ENCODE data around the gene GBF1.
"Not testable (repeated sequence)": the region's sequence is repeated elsewhere in the genome, so short reads cannot be mapped to it uniquely, and the experiment has no call there.

The GBF1 gene

DNA sequence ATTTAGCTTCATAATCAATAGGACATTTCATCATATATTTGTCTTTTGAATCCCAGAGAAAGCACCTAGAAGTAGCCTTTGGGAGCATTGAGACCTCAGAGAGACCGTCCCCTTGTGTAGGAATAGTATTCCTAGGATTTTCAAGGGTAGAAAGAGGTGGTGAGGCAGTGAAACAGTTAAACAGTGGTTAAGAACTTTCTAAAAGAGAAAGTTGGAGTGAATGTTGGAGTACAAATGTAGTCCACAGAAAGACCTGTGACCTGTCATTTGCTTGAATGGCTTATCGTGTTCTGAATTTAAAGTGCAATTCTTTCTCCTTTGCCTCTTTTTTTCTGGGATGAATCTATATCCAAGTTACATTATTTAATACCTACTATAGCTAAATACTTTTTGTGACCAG lies 30.0 kb downstream of the GBF1 start:
- no peak for DNase-seq

DNA sequence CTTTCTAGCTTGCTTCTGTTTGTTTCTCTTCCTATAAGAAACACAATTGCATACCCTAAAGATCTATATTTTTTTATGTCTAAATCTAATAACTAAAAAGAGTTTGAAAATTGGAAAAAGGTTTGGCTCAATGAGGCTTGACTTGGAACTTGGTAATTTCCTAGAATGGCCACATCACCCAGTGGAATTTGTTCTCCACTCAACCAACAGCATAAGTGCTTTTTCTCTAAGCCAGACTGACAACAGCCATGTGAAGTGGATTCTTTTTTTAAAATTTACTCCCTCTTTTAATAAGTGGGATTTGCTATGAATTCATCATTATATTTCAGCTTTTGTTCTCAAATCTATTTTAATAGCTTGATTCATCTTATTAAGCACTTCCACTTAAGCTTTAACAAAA lies 33.8 kb downstream of the GBF1 start:
- no peak for DNase-seq

DNA sequence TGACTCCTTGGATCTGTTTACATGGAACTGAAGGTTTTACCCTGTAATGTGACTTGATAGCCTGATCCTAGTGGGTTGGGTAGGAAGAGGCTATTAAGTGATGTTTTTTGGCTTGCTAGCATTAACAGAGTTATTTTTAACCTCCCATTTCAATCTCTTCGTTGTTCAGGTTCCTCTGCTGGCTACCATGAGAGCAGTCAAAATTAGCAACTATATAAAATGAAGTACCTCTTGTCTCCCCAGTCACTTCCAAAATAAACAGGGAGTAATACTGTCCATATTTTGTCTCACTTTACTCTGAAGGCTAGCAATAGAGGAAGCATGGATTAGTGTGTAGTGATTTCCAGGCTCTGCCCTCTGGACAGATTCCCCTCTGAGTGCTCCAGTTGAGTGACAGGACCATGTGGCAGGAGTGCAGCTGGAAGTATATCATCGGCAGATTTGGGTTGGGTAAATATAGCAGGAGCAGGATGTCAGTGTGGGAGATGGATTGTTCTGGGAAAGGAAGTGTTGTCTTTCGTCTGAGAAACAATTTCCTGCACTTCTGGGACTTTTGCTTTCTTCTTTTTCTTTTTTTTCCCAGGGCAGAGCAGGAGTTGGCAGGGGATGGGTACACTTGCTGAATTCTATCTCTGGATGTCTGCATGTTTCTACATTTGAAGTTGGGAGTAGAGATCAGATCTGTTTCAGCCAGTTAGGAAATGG lies 35.2 kb downstream of the GBF1 start:
- DNase-seq = no peak

DNA sequence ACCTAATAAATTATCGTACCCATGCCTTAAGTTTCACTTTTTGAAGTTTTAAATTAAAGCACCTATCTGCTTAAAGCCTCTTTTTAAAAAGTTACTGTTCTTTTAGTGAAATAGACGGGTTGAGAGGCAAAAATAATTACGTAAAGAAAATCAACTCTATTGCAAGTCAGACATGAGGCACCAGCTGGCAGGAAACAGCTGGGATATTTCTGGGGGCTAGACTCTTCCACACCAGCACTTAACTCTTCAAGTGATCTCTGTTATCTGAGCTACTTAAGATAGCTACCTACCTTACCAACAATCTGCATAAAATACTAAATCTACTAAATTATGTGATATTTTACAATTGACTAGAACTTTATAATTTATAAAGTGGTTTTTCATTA lies 35.8 kb downstream of the GBF1 start:
- no peak for DNase-seq

DNA sequence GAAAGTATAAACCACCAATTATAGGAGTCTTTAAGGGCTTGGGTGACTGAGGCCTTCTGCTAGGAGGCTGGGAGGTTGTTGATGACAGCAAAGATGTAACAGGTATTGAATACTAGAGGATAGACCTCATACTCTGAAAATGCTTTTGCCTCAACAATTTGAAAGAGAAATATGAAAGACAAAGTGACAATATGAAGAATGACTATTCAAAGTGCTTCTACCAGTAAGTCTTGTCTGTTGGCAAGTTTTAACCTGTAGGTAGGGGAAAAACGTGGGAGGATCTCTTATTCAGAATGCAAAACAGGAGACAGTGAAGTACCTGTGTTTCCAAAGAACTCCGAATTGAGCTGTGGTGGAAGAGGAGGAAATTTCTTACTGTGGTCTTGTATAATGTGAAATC lies 38.2 kb downstream of the GBF1 start:
- no peak for DNase-seq

DNA sequence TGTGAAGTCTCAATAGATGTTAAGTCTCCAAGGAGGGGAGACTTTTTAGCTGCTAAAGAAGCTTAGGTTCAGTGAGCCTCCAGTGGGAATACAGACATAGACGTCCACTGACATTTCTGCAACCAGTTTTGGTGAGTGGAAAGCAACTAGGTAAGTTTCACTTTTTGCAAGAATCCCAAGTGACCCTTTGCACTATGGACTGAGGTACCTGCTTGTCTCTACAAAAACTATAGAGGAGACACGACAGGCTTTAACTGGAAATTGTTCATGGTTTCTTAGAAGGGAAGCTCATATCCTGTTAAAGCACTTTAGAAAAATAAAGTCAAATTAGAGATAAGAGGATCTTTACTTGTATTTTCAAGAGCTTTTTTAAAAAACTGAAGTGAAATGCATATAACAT lies 38.6 kb downstream of the GBF1 start:
- no peak for DNase-seq

DNA sequence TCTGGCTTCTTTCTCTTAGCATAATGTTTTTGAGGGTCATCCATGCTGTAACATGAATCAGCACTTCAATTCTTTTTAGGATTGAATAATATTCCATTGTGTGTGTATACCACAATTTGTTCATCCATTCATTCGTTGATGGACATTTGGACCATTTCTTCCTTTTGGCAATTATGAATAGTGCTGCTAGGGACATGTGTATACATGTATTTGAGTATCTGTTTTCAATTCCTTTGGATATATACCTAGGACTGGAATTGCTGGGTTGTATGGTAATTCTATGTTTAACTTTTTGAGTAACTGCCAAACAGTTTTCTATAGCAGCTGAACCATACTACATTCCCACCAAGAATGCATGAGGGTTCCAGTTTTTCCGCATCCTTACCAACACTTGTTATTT lies 39.2 kb downstream of the GBF1 start:
- no peak for DNase-seq

DNA sequence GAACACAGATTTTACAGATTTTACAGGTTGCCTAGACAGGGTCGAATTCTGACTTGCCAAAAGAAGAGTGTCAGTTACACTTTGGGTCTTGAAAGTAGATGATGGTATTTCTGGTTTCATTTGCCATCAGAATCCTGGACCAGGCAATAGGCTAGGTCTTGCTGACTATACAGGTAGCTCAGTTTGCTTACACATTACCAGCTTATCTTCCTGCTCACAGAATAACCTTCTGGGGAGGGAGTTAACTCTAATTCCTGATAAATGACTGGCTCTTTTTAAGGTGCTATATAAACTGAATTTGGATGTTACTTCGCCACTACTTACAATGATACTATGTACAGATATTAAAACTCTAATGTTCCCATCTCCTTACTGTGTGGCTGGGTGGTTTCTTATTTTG lies 39.8 kb downstream of the GBF1 start:
- DNase-seq = no peak

DNA sequence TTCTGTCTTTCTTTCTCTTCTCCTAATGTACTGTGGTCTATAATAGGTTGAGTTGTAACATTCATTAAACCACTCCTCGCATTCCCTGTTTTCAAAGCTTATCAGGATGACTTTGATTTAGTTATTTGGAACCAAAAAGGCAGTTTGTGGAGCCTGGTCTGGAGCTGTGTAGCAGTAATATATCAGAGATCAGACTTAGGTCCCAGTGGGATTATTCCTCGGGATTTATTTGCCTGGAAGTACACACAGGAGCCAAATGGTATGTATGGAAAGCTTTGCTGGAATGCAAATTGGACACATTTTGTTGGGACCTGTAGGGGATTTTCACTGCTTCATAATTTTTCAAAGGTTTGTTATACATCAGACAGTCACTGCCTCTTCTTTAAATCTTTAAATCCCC lies 40.9 kb downstream of the GBF1 start:
- DNase-seq = no peak

DNA sequence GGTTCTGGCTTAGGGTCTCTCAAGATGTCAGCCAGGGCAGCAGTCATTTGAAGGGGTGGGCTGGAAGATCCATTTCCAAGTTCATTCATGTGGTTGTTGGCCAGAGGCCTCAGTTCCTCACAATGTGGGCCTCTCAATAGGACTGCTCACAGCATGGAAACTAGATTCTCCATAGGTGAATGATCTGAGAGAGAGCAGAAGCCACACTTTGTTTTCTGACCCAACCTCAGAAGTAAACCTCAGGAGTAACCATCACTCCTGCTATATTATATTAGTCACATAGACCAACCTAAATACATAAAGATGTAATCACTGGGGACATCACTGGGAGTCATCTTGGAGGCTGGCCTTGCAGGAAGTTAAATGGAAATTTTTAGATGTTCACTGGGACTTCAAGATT lies 42.2 kb downstream of the GBF1 start:
- peak; percentile 27 for DNase-seq

DNA sequence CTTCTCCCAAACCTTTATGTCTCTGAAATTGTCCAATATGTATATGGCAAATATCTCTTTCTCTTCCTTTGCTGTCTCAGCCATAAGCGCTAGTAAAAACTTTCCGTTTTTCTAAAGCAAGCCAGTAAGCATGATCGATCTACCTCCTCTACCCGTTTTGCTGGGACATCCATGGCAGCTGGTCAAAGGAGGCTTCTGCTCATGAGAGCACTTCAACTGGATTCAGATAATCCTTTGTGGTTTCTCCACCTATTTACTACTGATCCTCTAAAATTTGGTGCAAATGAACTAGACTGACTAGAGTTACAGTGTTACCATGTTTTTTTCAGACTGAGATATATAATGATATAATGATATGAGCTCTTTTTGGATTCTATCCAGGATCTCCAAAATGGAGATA lies 42.7 kb downstream of the GBF1 start:
- DNase-seq = no peak

DNA sequence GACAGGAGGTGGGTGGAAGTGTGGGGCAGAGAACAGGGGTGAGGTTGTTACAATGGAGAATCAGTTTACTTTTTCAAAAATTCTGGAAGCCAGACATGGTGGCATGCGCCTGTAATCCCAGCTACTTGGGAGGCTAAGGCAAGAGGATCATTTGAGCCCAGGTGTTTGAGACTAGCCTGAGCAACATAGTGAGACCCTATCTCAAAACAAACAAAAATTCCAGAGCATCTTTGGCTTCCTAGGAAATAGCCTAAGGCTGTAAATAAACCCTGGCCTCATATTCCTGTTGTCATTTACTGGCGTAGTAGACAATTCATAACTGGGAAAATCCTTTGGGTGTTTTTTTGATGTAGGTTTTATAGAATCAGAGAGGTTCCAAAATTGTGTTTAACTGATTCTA lies 44.0 kb downstream of the GBF1 start:
- no peak for DNase-seq

DNA sequence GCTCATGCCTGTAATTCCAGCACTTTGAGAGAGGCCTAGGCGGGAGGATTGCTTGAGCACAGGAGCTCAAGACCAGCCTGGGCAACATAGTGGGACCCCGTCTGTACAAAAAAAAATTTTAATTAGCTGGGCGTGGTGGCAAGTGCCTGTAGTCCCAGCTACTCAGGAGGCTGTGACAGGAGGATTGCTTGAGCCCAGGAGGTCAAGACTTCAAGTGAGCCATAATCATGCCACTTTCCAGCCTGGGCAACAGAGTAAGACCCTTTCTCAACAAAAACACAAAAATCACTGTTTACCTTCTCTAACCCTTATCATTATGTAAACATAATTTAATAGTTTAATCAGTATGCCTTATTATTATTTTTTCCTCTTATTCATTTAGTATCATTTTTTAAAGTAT lies 44.5 kb downstream of the GBF1 start:
- DNase-seq = no peak

DNA sequence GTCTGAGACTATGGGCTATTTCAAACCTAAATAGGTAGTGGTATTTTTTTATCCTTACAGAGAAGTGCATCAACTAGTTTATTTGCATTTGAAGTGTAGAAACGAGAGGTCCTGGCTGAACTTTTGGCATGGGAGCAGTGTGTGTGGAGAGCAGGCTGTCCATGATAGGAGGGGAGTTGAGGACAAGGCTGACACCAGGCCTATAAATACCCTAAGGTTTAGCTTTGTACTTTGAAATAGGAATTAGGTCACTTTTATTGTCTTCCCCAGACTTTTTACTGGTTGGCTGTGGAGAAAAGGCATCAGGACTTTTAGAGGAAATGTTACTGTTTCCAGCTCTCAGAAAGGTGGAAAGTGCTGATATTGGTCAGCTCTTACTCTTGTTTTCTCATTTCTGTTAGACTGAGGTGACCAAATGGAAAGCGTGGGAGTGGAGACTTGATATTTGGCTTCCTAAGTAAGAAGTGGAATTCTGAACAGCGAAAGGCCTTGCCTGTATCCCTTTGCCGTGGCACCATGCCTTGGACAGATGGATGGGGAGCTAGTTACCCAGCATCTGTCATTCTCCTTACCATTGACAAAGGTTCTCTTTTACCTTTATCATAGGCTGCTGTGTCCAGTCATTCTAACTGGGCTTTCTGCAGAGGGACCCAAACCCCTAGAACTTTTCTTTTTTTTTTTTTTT lies 46.0 kb downstream of the GBF1 start:
- no peak for DNase-seq

DNA sequence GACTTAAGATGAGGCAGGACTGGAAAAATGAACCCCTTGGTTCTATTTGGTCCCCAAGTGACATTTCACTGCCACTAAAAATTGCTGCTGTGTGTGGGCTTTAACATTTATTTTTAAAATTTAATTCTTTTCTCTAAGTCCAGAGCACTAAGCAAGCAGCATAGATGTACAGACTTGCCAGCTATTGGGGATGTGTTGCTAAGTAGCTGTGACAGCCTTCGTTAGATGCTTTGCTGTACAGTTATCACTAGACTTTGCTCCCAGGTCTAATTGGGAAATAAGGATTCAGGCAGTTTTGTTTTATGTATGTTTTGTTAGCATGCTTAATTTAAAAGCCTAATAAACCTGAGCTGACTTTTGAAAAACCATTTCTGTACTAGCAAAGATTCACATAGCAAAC lies 51.8 kb downstream of the GBF1 start:
- DNase-seq = no peak

DNA sequence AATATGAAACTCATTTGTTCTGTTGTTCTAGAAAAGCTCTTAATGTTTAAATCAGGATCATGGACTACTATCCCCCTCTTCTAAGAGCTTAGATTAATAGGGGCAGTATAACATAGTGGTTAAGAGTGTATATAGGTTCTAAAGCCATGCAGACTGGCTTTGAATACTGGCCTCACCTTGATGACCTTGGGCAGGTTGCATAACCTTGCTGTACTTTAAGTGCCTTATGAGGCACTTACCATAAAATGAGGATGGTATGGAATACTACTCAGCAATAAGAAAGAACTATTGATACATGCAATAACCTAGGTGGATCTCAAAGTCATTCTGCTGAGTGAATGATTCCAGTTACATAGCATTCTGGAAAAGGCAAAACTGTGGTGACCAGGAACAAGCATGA lies 53.6 kb downstream of the GBF1 start:
- DNase-seq = no peak

DNA sequence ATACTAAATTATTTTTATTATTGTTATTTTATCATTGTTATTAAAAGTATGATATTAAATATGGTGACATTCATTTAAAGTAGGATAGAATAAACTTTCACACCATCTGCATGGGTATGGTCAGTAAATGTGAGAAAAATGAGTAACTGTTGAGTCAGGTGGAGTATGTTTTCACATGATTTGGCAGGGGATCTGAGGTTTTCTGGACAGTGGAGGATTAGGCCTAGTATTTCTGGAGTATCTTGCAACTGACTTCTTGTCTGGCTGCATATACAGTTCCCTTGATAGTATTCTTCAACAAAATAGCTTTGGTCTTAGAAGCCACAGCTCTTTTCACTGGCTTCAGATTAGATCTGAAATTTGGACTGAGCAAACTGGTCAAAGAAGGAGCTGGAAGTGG lies 54.5 kb downstream of the GBF1 start:
- no peak for DNase-seq

DNA sequence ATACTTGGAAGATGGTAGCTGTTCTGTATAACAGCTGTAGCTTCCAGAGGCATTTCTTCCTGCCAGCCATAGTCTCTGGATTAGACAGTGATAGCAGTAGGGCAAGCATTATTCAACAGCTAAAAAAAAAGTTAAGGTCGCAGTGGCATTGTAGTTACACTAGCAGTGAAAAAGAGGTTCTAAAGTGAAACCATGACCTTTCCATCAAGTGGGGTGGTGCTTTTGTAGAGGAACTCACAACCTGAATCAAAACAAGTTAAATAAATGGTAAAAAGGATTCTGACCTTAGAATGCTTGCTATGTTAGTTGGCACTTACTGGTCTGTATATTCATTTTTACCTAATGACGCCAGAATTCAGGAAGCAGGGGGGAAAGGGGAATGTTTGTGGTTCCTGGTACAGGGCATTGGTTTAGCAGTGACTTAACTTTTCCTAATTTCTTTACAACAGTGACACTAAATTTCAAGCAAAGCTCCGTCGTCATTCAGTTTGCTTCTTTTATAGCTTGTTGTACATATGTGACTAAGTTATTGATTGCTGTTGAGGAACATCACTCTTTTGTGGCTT lies 55.0 kb downstream of the GBF1 start:
- no peak for DNase-seq

DNA sequence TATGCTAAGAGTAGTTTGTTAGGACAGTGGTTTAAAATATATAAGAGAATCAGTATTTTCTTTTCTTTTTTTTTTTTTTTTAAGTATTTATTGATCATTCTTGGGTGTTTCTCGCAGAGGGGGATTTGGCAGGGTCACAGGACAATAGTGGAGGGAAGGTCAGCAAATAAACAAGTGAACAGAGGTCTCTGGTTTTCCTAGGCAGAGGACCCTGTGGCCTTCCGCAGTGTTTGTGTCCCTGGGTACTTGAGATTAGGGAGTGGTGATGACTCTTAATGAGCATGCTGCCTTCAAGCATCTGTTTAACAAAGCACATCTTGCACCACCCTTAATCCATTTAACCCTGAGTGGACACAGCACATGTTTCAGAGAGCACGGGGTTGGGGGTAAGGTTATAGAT lies 55.6 kb downstream of the GBF1 start:
- DNase-seq = not testable (repeated sequence)

DNA sequence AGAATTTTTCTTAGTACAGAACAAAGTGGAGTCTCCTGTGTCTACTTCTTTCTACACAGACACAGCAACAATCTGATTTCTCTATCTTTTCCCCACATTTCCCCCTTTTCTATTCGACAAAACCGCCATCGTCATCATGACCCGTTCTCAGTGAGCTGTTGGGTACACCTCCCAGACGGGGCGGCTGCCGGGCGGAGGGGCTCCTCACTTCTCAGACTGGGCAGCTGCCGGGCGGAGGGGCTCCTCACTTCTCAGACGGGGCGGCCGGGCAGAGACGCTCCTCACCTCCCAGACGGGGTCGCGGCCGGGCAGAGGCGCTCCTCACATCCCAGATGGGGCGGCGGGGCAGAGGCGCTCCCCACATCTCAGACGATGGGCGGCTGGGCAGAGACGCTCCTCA lies 56.0 kb downstream of the GBF1 start:
- not testable (repeated sequence) for DNase-seq

DNA sequence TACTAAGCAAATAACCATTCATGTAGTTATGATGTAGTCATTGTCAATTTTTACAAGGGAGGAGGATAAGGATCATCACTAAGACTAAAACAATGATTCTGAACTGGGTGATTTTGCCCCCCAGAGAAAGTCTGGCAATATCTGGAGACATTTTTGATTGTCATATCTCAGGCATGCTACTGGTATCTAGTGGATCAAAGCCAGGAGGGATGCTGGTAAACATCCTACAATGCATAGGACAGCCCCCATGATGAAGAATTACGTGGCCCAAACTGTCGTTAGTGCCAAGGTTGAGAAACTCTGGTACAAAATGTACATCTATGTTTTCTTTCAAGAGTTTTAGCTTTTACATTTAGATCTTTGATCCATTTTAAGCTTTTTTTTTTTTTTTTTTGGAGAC lies 57.3 kb downstream of the GBF1 start:
- no peak for DNase-seq

DNA sequence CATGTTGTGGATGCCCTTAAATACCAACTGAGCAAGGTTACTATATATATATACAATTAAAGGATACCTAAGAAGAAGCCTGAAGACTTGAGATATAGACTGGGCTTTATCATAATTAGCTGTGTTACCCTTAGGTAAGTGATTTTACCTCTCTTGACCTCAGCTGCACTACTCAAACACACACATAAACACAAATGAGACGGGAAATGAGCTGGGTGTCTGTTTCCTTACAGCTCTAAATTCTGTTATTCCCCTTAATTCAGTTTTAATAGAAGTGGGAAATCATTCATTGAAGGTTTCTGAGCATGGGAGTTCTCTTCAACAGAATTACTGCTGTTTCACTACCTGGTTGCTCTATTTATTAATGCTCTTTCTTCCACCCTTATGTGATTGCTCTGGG lies 60.7 kb downstream of the GBF1 start:
- no peak for DNase-seq

DNA sequence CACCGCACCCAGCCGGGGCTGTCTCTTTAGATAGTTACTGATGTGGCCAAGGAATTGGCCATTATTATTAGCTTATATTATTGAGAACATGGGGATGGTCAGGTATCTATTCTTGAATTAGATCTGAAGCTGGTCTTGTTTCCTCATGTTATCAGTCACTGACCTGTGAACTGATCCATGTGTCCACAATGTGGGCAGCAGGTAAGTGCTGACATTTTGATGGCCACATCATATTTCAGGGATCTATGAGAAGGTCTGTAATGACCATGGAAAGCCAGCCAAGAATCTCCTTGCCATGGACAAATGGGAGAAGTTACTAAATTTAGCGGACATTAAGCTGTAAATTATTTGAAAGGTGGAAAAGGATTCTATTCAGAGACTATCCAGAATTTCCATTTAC lies 61.4 kb downstream of the GBF1 start:
- no peak for DNase-seq

DNA sequence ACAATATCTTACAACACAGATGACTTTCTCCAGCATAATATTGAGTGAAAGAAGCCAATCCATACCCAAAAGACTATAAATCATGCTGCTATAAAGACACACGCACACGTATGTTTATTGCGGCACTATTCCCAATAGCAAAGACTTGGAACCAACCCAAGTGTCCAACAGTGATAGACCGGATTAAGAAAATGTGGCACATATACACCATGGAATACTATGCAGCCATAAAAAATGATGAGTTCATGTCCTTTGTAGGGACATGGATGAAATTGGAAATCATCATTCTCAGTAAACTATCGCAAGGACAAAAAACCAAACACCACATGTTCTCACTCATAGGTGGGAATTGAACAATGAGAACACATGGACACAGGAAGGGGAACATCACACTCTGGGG lies 63.0 kb downstream of the GBF1 start:
- not testable (repeated sequence) for DNase-seq

DNA sequence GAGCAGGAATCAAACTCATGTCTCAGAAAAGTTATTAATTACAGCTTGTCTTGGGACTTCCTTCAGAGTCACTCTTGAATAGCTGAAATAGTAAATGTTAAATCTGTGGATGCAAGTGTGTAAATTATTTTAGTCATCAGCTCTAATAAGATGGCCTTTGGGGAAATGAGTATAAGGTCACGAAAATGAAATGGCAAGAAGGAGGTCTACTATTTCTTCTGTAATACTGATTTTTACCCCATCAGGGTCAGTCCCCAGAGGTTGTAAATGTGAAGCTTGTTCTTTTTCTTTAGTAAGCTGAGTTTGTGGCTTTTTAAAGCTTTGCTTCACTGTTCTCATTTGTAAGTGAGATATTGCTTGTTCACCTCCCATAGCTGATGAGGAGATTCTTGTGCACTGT lies 63.9 kb downstream of the GBF1 start:
- no peak for DNase-seq

Data from activated CD4-positive, alpha-beta T cell treated with anti-CD3 and anti-CD28 coated beads for 48 hours (primary cell).